Colonic mucosa (tissue), 4 donors: ENCODE results near the gene LRP1B. TPM values are rescaled to one million over a fixed set of nuclear protein-coding genes. Genes with fewer than 3 reads are reported as not detected.

ENCODE experiments used
- DNase-seq: peaks from one replicate; pipeline ENCODE4 v3.0.0-alpha.2; 2020
- H3K27ac ChIP-seq: fragments of 200-600 bp; one replicate; pipeline ENCODE4 v1.8.0; 2021
- H3K27me3 ChIP-seq: fragments of 200-600 bp; one replicate; pipeline ENCODE4 v1.8.0; 2021
- H3K36me3 ChIP-seq: fragments of 200-600 bp; one replicate; pipeline ENCODE4 v1.8.0; 2021
- H3K4me1 ChIP-seq: fragments of 200-600 bp; one replicate; pipeline ENCODE4 v1.8.0; 2021; ENCODE audit warnings: mild to moderate bottlenecking
- H3K4me3 ChIP-seq: fragments of 200-600 bp; one replicate; pipeline ENCODE4 v1.8.0; 2021
- H3K9ac ChIP-seq, 2 donors: one replicate each; pipeline ENCODE4 v1.7.0; 2013; ENCODE audit warnings: control low read depth in 2 of 2, low read depth in 2 of 2, low read length in 2 of 2
- H3K9me3 ChIP-seq: fragments of 200-600 bp; one replicate; pipeline ENCODE4 v1.8.0; 2021
- CTCF ChIP-seq: fragments of 200-600 bp; IDR thresholded peaks from one replicate; pipeline ENCODE4 v1.8.0; 2022; ENCODE audit warnings: antibody characterized with exemption, mild to moderate bottlenecking
- intact Hi-C: fragments of 100-400 bp; cut with DNase I; formaldehyde crosslinking; loops from one replicate; pipeline ENCODE4 v1.14.1; 2022
- total RNA-seq, 2 donors: library from RNA; stranded (reverse); fragmentation: NEBNext Ultra II Directional in 1 of 2; extraction: Animal tissue kit (Norgen Biotek cat#: 25700) in 1 of 2; gene quantifications; one replicate each; pipeline ENCODE4 v1.2.1, GENCODE V29; 2021
- donor health status: healthy.
- donor health status: DM: no; HTN: no; CAD: no.
- donor health status: DM: no; HTN: no; CAD: no.

LRP1B gene
- total RNA-seq, 2 donors from 2014 or later, result 0.10 to 0.19 TPM

GRCh38 chr2:141778315-141778835, 352.4 kb downstream of the LRP1B start:
- Histone ChIP-seq H3K27me3 (no peaks in the 10 kb centered on the region), H3K36me3 (no peaks in the 10 kb centered on the region), H3K9me3 (no peaks in the 10 kb centered on the region), H3K4me3 (no peak overlapping the region), H3K27ac (no peak overlapping the region), H3K9ac (no peak overlapping the region), H3K4me1 (no peaks in the 10 kb centered on the region)
- TF ChIP-seq CTCF, result no peak
- no peak for DNase-seq
- intact Hi-C loops, result no loop called here

GRCh38 chr2:141770530-141770929, 360.3 kb downstream of the LRP1B start:
- Histone ChIP-seq H3K4me1 (no peaks in the 10 kb centered on the region), H3K27me3 (no peaks in the 10 kb centered on the region), H3K9me3 (no peaks in the 10 kb centered on the region), H3K36me3 (no peaks in the 10 kb centered on the region), H3K9ac (no peak overlapping the region), H3K27ac (no peak overlapping the region), H3K4me3 (no peak overlapping the region)
- intact Hi-C loops, result no loop called here
- no peak for DNase-seq
- no peak for TF ChIP-seq CTCF

- Histone ChIP-seq H3K4me3 (no peak overlapping the region), H3K27ac (no peak overlapping the region), H3K27me3 (no peaks in the 10 kb centered on the region), H3K9ac (no peak overlapping the region), H3K36me3 (no peaks in the 10 kb centered on the region), H3K4me1 (no peaks in the 10 kb centered on the region), H3K9me3 (no peaks in the 10 kb centered on the region)
- intact Hi-C loops, result no loop called here
- TF ChIP-seq CTCF, result no peak
- no peak for DNase-seq
These were observed 363.1 kb downstream of the LRP1B start for GRCh38 chr2:141767691-141768090.

GRCh38 chr2:141767051-141767450, 363.8 kb downstream of the LRP1B start:
- no peaks in the 10 kb centered on the region for H3K9me3 ChIP-seq
- no peaks in the 10 kb centered on the region for H3K4me1 ChIP-seq
- no peak overlapping the region for H3K27ac ChIP-seq
- no peak overlapping the region for H3K4me3 ChIP-seq
- H3K36me3 ChIP-seq, result no peaks in the 10 kb centered on the region
- intact Hi-C loops, result no loop called here
- DNase-seq, result no peak
- no peak for TF ChIP-seq CTCF
- no peak overlapping the region for H3K9ac ChIP-seq
- H3K27me3 ChIP-seq, result no peaks in the 10 kb centered on the region

GRCh38 chr2:141766225-141766624, 364.6 kb downstream of the LRP1B start:
- intact Hi-C loops, result no loop called here
- Histone ChIP-seq H3K27me3 (no peaks in the 10 kb centered on the region), H3K4me3 (no peak overlapping the region), H3K36me3 (no peaks in the 10 kb centered on the region), H3K27ac (no peak overlapping the region), H3K4me1 (no peaks in the 10 kb centered on the region), H3K9me3 (no peaks in the 10 kb centered on the region), H3K9ac (no peak overlapping the region)
- TF ChIP-seq CTCF, result no peak
- no peak for DNase-seq
